Measurements from ENCODE around the gene ZBTB20. TPM values are rescaled to one million over a fixed set of nuclear protein-coding genes. Genes with fewer than 3 reads are reported as not detected.

Gene ZBTB20
- polyA plus RNA-seq, 1 donor = 1.1 TPM

- 100% methylated on average over 2 of the region's 2 CpGs for WGBS (ENCODE audit: insufficient coverage, low lambda C conversion rate)
- no peak for DNase-seq
Measured at GRCh38 chr3:114314282-114314681, 832.8 kb downstream of the ZBTB20 start.

GRCh38 chr3:114313426-114313825 is 833.7 kb downstream of the ZBTB20 start:
- H3K36me3 ChIP-seq (ENCODE audit: control insufficient read depth, insufficient read depth, low read length) = no peaks in the 10 kb centered on the region
- H3K4me1 ChIP-seq (ENCODE audit: control insufficient read depth, insufficient read depth, low read length) = no peaks in the 10 kb centered on the region
- no CpG with 5 or more reads among the region's 2 CpGs for WGBS (ENCODE audit: insufficient coverage, low lambda C conversion rate)
- no peaks in the 10 kb centered on the region for H3K9me3 ChIP-seq (ENCODE audit: control insufficient read depth, low read depth, low read length)
- DNase-seq = no peak
- no peak overlapping the region for H3K27ac ChIP-seq (ENCODE audit: low read length)
- no peak overlapping the region for H3K4me3 ChIP-seq (ENCODE audit: low read length)
- H3K27me3 ChIP-seq (ENCODE audit: control insufficient read depth, insufficient read depth, low read length) = no peaks in the 10 kb centered on the region

More at GRCh38 chr3:114314282-114314681, 832.8 kb downstream of the ZBTB20 start:
- Histone ChIP-seq H3K27me3 (ENCODE audit: control insufficient read depth, insufficient read depth, low read length) (no peaks in the 10 kb centered on the region), H3K36me3 (ENCODE audit: control insufficient read depth, insufficient read depth, low read length) (no peaks in the 10 kb centered on the region), H3K9me3 (ENCODE audit: control insufficient read depth, low read depth, low read length) (no peaks in the 10 kb centered on the region), H3K4me1 (ENCODE audit: control insufficient read depth, insufficient read depth, low read length) (no peaks in the 10 kb centered on the region), H3K27ac (ENCODE audit: low read length) (no peak overlapping the region), H3K4me3 (ENCODE audit: low read length) (no peak overlapping the region)

GRCh38 chr3:114310695-114311094 is 836.4 kb downstream of the ZBTB20 start:
- Histone ChIP-seq H3K27me3 (ENCODE audit: control insufficient read depth, insufficient read depth, low read length) (no peaks in the 10 kb centered on the region), H3K36me3 (ENCODE audit: control insufficient read depth, insufficient read depth, low read length) (no peaks in the 10 kb centered on the region), H3K4me1 (ENCODE audit: control insufficient read depth, insufficient read depth, low read length) (no peaks in the 10 kb centered on the region), H3K4me3 (ENCODE audit: low read length) (no peak overlapping the region), H3K9me3 (ENCODE audit: control insufficient read depth, low read depth, low read length) (no peaks in the 10 kb centered on the region), H3K27ac (ENCODE audit: low read length) (no peak overlapping the region)
- WGBS (ENCODE audit: insufficient coverage, low lambda C conversion rate) = 100% methylated on average over 1 of the region's 2 CpGs
- DNase-seq = no peak

- H3K9me3 ChIP-seq (ENCODE audit: control insufficient read depth, low read depth, low read length) = no peaks in the 10 kb centered on the region
- H3K27me3 ChIP-seq (ENCODE audit: control insufficient read depth, insufficient read depth, low read length) = no peaks in the 10 kb centered on the region
- H3K36me3 ChIP-seq (ENCODE audit: control insufficient read depth, insufficient read depth, low read length) = no peaks in the 10 kb centered on the region
- WGBS (ENCODE audit: insufficient coverage, low lambda C conversion rate) = no CpG with 5 or more reads among the region's 5 CpGs
- no peak for DNase-seq
- no peaks in the 10 kb centered on the region for H3K4me1 ChIP-seq (ENCODE audit: control insufficient read depth, insufficient read depth, low read length)
- H3K27ac ChIP-seq (ENCODE audit: low read length) = no peak overlapping the region
- H3K4me3 ChIP-seq (ENCODE audit: low read length) = no peak overlapping the region
Measured at GRCh38 chr3:114308830-114309229, 838.3 kb downstream of the ZBTB20 start.

- no peaks in the 10 kb centered on the region for H3K36me3 ChIP-seq (ENCODE audit: control insufficient read depth, insufficient read depth, low read length)
- H3K4me1 ChIP-seq (ENCODE audit: control insufficient read depth, insufficient read depth, low read length) = no peaks in the 10 kb centered on the region
- no CpG with 5 or more reads among the region's 2 CpGs for WGBS (ENCODE audit: insufficient coverage, low lambda C conversion rate)
- DNase-seq = no peak
- no peak overlapping the region for H3K27ac ChIP-seq (ENCODE audit: low read length)
- H3K9me3 ChIP-seq (ENCODE audit: control insufficient read depth, low read depth, low read length) = no peaks in the 10 kb centered on the region
- no peaks in the 10 kb centered on the region for H3K27me3 ChIP-seq (ENCODE audit: control insufficient read depth, insufficient read depth, low read length)
- no peak overlapping the region for H3K4me3 ChIP-seq (ENCODE audit: low read length)
Measured at GRCh38 chr3:114308377-114308776, 838.7 kb downstream of the ZBTB20 start.

- H3K27ac ChIP-seq (ENCODE audit: low read length) = no peak overlapping the region
- no peaks in the 10 kb centered on the region for H3K36me3 ChIP-seq (ENCODE audit: control insufficient read depth, insufficient read depth, low read length)
- DNase-seq = no peak
- no peaks in the 10 kb centered on the region for H3K27me3 ChIP-seq (ENCODE audit: control insufficient read depth, insufficient read depth, low read length)
- no peaks in the 10 kb centered on the region for H3K4me1 ChIP-seq (ENCODE audit: control insufficient read depth, insufficient read depth, low read length)
- no peak overlapping the region for H3K4me3 ChIP-seq (ENCODE audit: low read length)
- no peaks in the 10 kb centered on the region for H3K9me3 ChIP-seq (ENCODE audit: control insufficient read depth, low read depth, low read length)
- no CpG with 5 or more reads among the region's 3 CpGs for WGBS (ENCODE audit: insufficient coverage, low lambda C conversion rate)
Measured at GRCh38 chr3:114307832-114308231, 839.3 kb downstream of the ZBTB20 start.

GRCh38 chr3:114307222-114307830 is 839.8 kb downstream of the ZBTB20 start:
- no peaks in the 10 kb centered on the region for H3K36me3 ChIP-seq (ENCODE audit: control insufficient read depth, insufficient read depth, low read length)
- H3K27me3 ChIP-seq (ENCODE audit: control insufficient read depth, insufficient read depth, low read length) = no peaks in the 10 kb centered on the region
- H3K4me3 ChIP-seq (ENCODE audit: low read length) = no peak overlapping the region
- no peaks in the 10 kb centered on the region for H3K9me3 ChIP-seq (ENCODE audit: control insufficient read depth, low read depth, low read length)
- no peak overlapping the region for H3K27ac ChIP-seq (ENCODE audit: low read length)
- 92% methylated on average over 6 of the region's 8 CpGs for WGBS (ENCODE audit: insufficient coverage, low lambda C conversion rate)
- DNase-seq = no peak
- H3K4me1 ChIP-seq (ENCODE audit: control insufficient read depth, insufficient read depth, low read length) = no peaks in the 10 kb centered on the region

GRCh38 chr3:114299941-114300624 is 847.0 kb downstream of the ZBTB20 start:
- H3K9me3 ChIP-seq (ENCODE audit: control insufficient read depth, low read depth, low read length) = no peaks in the 10 kb centered on the region
- no peaks in the 10 kb centered on the region for H3K4me1 ChIP-seq (ENCODE audit: control insufficient read depth, insufficient read depth, low read length)
- no peak for DNase-seq
- 88% methylated on average over 1 of the region's 5 CpGs for WGBS (ENCODE audit: insufficient coverage, low lambda C conversion rate)
- H3K4me3 ChIP-seq (ENCODE audit: low read length) = no peak overlapping the region
- H3K36me3 ChIP-seq (ENCODE audit: control insufficient read depth, insufficient read depth, low read length) = no peaks in the 10 kb centered on the region
- H3K27ac ChIP-seq (ENCODE audit: low read length) = no peak overlapping the region
- H3K27me3 ChIP-seq (ENCODE audit: control insufficient read depth, insufficient read depth, low read length) = peaks cover 4% of the 10 kb centered on the region

GRCh38 chr3:114299421-114299820 is 847.7 kb downstream of the ZBTB20 start:
- Histone ChIP-seq H3K4me1 (ENCODE audit: control insufficient read depth, insufficient read depth, low read length) (no peaks in the 10 kb centered on the region), H3K27me3 (ENCODE audit: control insufficient read depth, insufficient read depth, low read length) (peaks cover 4% of the 10 kb centered on the region), H3K4me3 (ENCODE audit: low read length) (no peak overlapping the region), H3K9me3 (ENCODE audit: control insufficient read depth, low read depth, low read length) (no peaks in the 10 kb centered on the region), H3K36me3 (ENCODE audit: control insufficient read depth, insufficient read depth, low read length) (no peaks in the 10 kb centered on the region), H3K27ac (ENCODE audit: low read length) (no peak overlapping the region)
- no peak for DNase-seq
- WGBS (ENCODE audit: insufficient coverage, low lambda C conversion rate) = 80% methylated on average over 1 of the region's 13 CpGs

- H3K4me1 ChIP-seq (ENCODE audit: control insufficient read depth, insufficient read depth, low read length) = no peaks in the 10 kb centered on the region
- H3K27me3 ChIP-seq (ENCODE audit: control insufficient read depth, insufficient read depth, low read length) = peaks cover 6% of the 10 kb centered on the region
- H3K27ac ChIP-seq (ENCODE audit: low read length) = no peak overlapping the region
- H3K36me3 ChIP-seq (ENCODE audit: control insufficient read depth, insufficient read depth, low read length) = no peaks in the 10 kb centered on the region
- DNase-seq = no peak
- H3K9me3 ChIP-seq (ENCODE audit: control insufficient read depth, low read depth, low read length) = no peaks in the 10 kb centered on the region
- H3K4me3 ChIP-seq (ENCODE audit: low read length) = no peak overlapping the region
- WGBS (ENCODE audit: insufficient coverage, low lambda C conversion rate) = no CpG with 5 or more reads among the region's 2 CpGs
Measured at GRCh38 chr3:114295946-114296345, 851.1 kb downstream of the ZBTB20 start.
